Small intestine (tissue), 7 donors: Measurements from ENCODE around the gene FAM53A. TPM values are rescaled to one million over a fixed set of nuclear protein-coding genes. Genes with fewer than 3 reads are reported as not detected.

Experiments used
- DNase-seq, 2 donors: peaks; one replicate each; pipeline versions ENCODE4 v3.0.0 to v3.0.0-alpha.2; 2013
- FAIRE-seq: peaks from 2 replicates; lab custom pipeline; 2012; peaks lifted over from hg19 to GRCh38; lab: Jason Lieb, UNC
- H3K27ac ChIP-seq, 3 donors: one replicate each; pipeline ENCODE4 v1.5.1; 2013; ENCODE audit warnings: low read length in 2 of 3, mild to moderate bottlenecking in 2 of 3, control low read depth in 1 of 3, inconsistent platforms in 1 of 3, low read depth in 1 of 3, moderate library complexity in 1 of 3
- H3K27me3 ChIP-seq, 3 donors: one replicate each; pipeline ENCODE4 v1.6.1; 2013; ENCODE audit warnings: low read length in 3 of 3, inconsistent platforms in 1 of 3; ENCODE audit not compliant: control insufficient read depth in 3 of 3, insufficient read depth in 3 of 3
- H3K36me3 ChIP-seq, 3 donors: one replicate each; pipeline ENCODE4 v1.6.1; 2013; ENCODE audit warnings: low read length in 3 of 3, inconsistent platforms in 1 of 3, low read depth in 1 of 3, mild to moderate bottlenecking in 1 of 3, moderate library complexity in 1 of 3; ENCODE audit not compliant: control insufficient read depth in 3 of 3, insufficient read depth in 2 of 3
- H3K4me1 ChIP-seq, 3 donors: one replicate each; pipeline ENCODE4 v1.6.1; 2013; ENCODE audit warnings: low read length in 2 of 3, inconsistent platforms in 1 of 3, low read depth in 1 of 3, mild to moderate bottlenecking in 1 of 3, moderate library complexity in 1 of 3; ENCODE audit not compliant: control insufficient read depth in 3 of 3, insufficient read depth in 2 of 3
- H3K4me3 ChIP-seq, 3 donors: one replicate each; pipeline ENCODE4 v1.5.1; 2013; ENCODE audit warnings: low read length in 3 of 3, control low read depth in 1 of 3, inconsistent platforms in 1 of 3, low read depth in 1 of 3, mild to moderate bottlenecking in 1 of 3, moderate library complexity in 1 of 3
- H3K9me3 ChIP-seq, 2 donors: one replicate each; pipeline ENCODE4 v1.6.1; 2013; ENCODE audit warnings: low read depth in 1 of 2, low read length in 1 of 2; ENCODE audit not compliant: control insufficient read depth in 2 of 2, insufficient read depth in 1 of 2
- WGBS, 3 donors: extraction: QIAGEN DNeasy Blood & Tissue Kit; methylation state at CpG; one replicate each; pipeline ENCODE4 v1.1.7; 2013; 5-methylcytosine and 5-hydroxymethylcytosine counted together
- polyA plus RNA-seq, 4 donors: library from polyadenylated mRNA; stranded (reverse) in 3 of 4; unstranded in 1 of 4; fragments of 200-250 nt in 3 of 4; fragments of 120-200 nt in 1 of 4; gene quantifications; one replicate each; pipeline versions ENCODE4 v1.2.1 to v1.2.3, GENCODE V29; 2013
- donor health status: healthy with polysubstance abuse.
- donor health status: control.
- donor health status: control.
- donor health status: Bipolar disorder and iron deficiency.
- donor health status: healthy.

The FAM53A gene
- polyA plus RNA-seq, 4 donors: 0.27 to 1.1 (median 0.97) TPM; not detected in 1

DNA sequence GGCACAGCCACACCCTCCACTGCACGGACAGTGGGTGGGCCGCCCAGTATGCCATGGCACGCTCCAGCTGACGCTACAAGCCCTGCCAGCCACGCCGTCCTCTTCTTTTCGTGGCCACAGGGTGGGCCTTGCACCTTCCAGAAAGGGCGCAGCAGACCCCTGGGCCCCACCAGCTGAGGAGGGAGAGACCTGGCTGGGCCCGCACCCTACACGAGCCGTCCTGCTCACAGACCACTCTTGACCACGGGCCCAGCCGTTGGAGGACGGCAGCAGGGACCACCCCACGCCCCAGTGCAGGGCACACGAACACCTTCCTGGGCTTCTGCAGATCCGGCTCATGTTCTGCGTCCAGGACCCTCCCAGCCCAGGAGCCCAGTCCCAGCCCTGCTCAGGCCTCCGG, 27.1 kb downstream of the FAM53A start:
- H3K9me3 ChIP-seq: no peaks in the 10 kb centered on the region
- DNase-seq (no peak), FAIRE-seq (no peak)
- no peak overlapping the region for H3K4me3 ChIP-seq
- WGBS, 3 donors: 93 to 95% (median 94%) methylated on average over 19 of the region's 19 CpGs
- no peaks in the 10 kb centered on the region for H3K4me1 ChIP-seq
- no peaks in the 10 kb centered on the region for H3K36me3 ChIP-seq
- H3K27ac ChIP-seq: no peak overlapping the region
- no peaks in the 10 kb centered on the region for H3K27me3 ChIP-seq

DNA sequence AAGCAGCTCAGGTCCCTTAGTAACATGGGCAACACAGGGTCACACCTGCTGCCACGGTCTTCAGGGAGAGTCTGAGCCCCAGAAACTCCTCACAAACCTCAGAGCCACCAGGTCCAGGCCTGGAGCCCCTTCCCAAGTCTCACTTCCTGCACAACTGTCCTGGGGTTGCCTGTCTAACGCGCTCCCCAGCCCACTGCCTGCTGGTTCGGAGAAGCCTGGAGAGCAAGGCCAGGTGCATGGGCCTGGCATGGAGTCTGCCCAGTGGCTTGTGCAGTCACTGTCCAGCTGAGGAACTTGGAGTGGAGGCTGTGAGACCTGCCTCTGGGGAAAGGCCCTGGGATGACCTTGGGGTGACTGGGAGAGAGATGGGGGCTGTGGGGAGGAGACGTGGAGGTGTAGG, 28.0 kb downstream of the FAM53A start:
- Histone ChIP-seq H3K27ac (no peak overlapping the region), H3K27me3 (no peaks in the 10 kb centered on the region), H3K9me3 (no peaks in the 10 kb centered on the region), H3K36me3 (no peaks in the 10 kb centered on the region), H3K4me3 (no peak overlapping the region), H3K4me1 (no peaks in the 10 kb centered on the region)
- no peak for FAIRE-seq
- no peak for DNase-seq
- WGBS, 3 donors: 87 to 93% (median 93%) methylated on average over 5 of the region's 5 CpGs

DNA sequence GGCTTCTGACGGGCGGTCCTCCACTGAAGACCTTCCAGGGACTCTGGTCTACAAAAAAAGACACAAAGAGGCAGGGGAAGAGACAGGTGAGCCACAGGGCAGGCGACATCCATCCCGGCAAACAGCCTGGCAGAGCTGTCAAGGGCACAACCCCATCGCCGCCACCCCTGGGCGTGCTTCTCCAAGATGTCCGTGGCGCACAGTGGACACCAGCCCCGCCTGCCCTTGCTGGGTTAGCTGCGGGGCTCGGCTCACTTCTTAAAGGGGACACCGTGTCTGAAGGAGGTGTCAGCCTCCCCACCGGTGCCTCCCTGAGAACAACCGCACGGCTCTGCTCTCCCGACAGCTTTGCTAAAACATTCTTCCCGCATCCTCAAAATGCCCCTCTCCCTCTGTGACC, 28.4 kb downstream of the FAM53A start:
- Histone ChIP-seq H3K27me3 (no peaks in the 10 kb centered on the region), H3K27ac (no peak overlapping the region), H3K9me3 (no peaks in the 10 kb centered on the region), H3K36me3 (no peaks in the 10 kb centered on the region), H3K4me1 (no peaks in the 10 kb centered on the region), H3K4me3 (no peak overlapping the region)
- WGBS, 3 donors: 89 to 96% (median 90%) methylated on average over 17 to 18 of the region's 18 CpGs
- FAIRE-seq (no peak), DNase-seq (no peak)

DNA sequence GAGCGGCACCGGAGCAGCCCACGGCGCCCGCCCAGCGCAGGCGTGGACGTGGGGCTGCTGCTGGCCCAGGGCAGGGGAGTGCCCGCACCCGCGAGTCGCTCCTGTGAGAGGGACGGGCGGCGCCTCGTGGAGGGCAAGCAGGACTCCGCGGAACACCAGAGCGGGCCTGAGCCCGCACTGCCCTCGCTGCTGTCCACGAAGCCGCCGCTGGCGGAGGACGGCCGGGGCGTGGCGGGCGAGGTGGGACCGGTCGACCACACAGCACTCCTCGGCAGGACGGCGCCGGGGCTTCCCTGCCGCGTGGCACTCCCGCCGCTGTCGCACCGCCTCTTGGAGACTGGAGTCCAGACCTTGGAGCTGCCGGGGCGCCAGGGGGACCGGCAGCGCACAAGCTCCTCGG, 29.0 kb downstream of the FAM53A start:
- Histone ChIP-seq H3K36me3 (no peaks in the 10 kb centered on the region), H3K4me1 (no peaks in the 10 kb centered on the region), H3K27ac (no peak overlapping the region), H3K27me3 (no peaks in the 10 kb centered on the region), H3K9me3 (no peaks in the 10 kb centered on the region), H3K4me3 (no peak overlapping the region)
- DNase-seq (no peak), FAIRE-seq (no peak)
- WGBS, 3 donors: 96% methylated on average over 36 to 47 of the region's 47 CpGs

DNA sequence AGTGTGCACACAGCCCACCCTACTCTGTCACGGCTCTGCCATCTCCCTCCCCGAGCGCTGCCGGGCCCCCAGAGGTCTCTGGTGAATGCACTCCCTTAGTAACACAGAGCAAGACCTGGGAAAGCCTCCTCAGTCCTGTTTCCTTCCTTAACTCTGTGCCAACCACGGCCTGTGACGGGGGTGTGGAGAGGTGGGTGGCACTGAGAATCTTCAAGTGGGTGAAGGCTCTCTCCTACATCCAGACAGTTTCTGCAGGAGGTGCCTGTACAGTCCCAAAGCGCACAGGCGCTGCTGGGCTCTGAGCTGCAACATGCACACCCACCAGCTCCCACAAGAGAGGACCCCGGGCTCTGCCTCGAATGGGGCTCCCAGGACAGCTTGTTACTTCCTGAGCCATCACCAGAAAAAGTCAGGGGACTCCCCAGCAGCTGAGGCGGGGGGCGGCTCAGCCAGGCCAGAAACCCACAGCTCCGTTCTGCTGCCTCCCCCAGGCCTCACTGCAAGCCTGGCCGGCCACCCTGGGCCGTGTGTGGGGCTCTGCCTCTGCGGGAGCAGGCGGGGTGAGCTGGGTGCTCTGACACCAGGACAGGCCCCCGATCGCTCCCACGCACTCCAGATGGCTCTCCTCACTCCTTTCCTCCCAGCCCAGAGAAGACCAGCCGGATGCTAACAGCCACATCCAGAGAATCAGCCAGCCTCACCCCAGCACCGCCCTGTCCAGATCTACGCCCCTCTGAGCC, 29.7 kb downstream of the FAM53A start:
- DNase-seq (no peak), FAIRE-seq (no peak)
- Histone ChIP-seq H3K36me3 (no peaks in the 10 kb centered on the region), H3K4me1 (no peaks in the 10 kb centered on the region), H3K9me3 (no peaks in the 10 kb centered on the region), H3K27ac (no peak overlapping the region), H3K4me3 (no peak overlapping the region), H3K27me3 (no peaks in the 10 kb centered on the region)
- 86 to 93% (median 86%) methylated on average over 21 to 23 of the region's 23 CpGs for WGBS, 3 donors

DNA sequence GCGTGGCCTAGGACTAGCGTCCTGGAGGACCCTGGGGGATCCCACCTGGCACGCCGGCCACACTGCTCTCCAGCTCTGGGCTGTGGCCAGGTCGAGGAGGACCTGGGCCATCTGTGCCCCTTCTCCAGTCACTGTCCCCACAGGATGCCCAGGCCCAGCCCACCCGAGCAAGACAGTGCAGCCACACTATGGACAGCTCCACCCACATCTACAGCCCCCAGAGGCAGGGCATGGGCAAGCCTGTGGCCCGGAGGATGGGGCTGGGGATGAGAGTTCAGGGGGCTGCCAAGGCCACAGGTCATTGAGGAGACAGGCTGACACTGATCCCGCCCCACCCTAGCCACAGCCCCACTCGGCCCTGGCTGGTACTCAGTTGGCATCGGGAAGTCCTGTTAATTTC, 30.3 kb downstream of the FAM53A start:
- H3K27me3 ChIP-seq: no peaks in the 10 kb centered on the region
- H3K4me3 ChIP-seq: no peak overlapping the region
- DNase-seq (no peak), FAIRE-seq (no peak)
- H3K4me1 ChIP-seq: no peaks in the 10 kb centered on the region
- WGBS, 3 donors: 87 to 91% (median 88%) methylated on average over 9 to 10 of the region's 10 CpGs
- H3K9me3 ChIP-seq: no peaks in the 10 kb centered on the region
- no peak overlapping the region for H3K27ac ChIP-seq
- no peaks in the 10 kb centered on the region for H3K36me3 ChIP-seq

DNA sequence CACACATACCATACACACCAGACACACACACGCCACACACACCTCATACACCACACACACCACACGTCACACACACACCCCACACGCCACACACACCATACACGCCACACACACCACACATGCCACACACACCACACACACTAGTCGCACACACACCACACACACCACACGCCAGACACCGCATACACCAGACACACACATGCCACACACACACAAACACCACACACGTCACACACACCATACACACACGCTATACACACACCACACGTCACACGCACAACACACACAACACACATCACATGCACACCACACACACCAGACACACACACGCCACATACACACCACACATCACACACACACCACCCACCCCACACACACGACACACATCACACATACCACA, 32.0 kb downstream of the FAM53A start:
- Histone ChIP-seq H3K36me3 (no peaks in the 10 kb centered on the region), H3K9me3 (no peaks in the 10 kb centered on the region), H3K27ac (no peak overlapping the region), H3K4me3 (no peak overlapping the region), H3K27me3 (no peaks in the 10 kb centered on the region), H3K4me1 (no peaks in the 10 kb centered on the region)
- no peak for DNase-seq
- FAIRE-seq: no peak
- WGBS, 3 donors: 96 to 99% (median 96%) methylated on average over 13 of the region's 13 CpGs

DNA sequence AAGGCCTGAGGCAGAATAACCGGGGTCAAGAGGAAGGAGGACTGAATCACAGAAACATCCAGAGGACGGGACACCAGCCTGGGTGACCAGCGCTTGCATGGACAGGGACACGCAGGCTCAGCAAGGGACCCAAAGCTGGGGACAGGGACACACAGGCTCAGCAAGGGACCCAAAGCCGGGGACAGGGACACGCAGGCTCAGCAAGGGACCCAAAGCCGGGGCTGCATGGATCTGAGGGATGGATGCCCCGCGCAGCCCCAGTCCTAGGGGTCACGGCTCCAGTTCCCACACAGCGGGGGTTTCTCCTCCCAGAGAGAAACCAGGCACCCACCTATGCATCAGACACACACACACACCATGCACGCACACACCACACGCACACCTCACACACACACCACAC, 32.5 kb downstream of the FAM53A start:
- Histone ChIP-seq H3K4me3 (no peak overlapping the region), H3K36me3 (no peaks in the 10 kb centered on the region), H3K27me3 (no peaks in the 10 kb centered on the region), H3K27ac (no peak overlapping the region), H3K4me1 (no peaks in the 10 kb centered on the region), H3K9me3 (no peaks in the 10 kb centered on the region)
- FAIRE-seq: no peak
- DNase-seq: no peak
- WGBS, 3 donors: 94 to 99% (median 95%) methylated on average over 11 to 13 of the region's 13 CpGs

DNA sequence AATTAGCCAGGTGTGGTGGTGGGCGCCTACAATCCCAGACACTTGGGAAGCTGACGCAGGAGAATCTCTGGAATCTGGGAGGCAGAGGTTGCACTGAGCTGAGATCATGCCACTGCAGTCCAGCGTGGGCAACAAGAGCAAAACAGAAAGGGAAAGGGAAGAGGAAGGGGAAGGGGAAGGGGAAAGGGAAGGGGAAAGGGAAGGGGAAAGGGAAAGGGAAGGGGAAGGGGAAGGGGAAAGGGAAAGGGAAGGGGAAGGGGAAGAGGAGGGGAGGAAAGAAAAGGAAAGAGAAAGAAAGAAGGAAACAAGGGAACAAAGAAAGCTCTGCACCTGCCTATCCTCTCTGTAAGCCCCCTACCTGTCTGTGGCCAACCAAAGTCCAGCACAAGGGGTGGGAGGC, 35.2 kb downstream of the FAM53A start:
- Histone ChIP-seq H3K27me3 (no peaks in the 10 kb centered on the region), H3K4me3 (no peak overlapping the region), H3K27ac (no peak overlapping the region), H3K4me1 (peaks cover 0 to 8% (median 0%) of the 10 kb centered on the region in 3 donors), H3K36me3 (no peaks in the 10 kb centered on the region), H3K9me3 (no peaks in the 10 kb centered on the region)
- 81 to 89% (median 83%) methylated on average over 3 of the region's 3 CpGs for WGBS, 3 donors
- no peak for FAIRE-seq
- DNase-seq: no peak
